Tibial nerve (tissue), 4 donors: Measurements from ENCODE around the gene RBFOX1.

Source experiments
- CTCF ChIP-seq, 5 experiments: fragments of 200-600 bp in 3 of 5; fragments of 450-650 bp in 2 of 5; sonication (generic) in 3 of 5; IDR thresholded peaks; one replicate each; pipeline ENCODE4 v1.5.1; 2016 to 2019; ENCODE audit warnings: antibody characterized with exemption in 5 of 5, mild to moderate bottlenecking in 3 of 5, moderate library complexity in 2 of 5
- EP300 ChIP-seq, 2 donors: sonication (generic); formaldehyde crosslinking; IDR thresholded peaks; one replicate each; pipeline ENCODE4 v1.6.1; 2017; ENCODE audit warnings: antibody characterized with exemption in 2 of 2, mild to moderate bottlenecking in 1 of 2
- POLR2A ChIP-seq, 2 donors: fragments of 450-650 bp; IDR thresholded peaks; one replicate each; pipeline ENCODE4 v1.6.1; 2017; ENCODE audit warnings: antibody characterized with exemption in 2 of 2, mild to moderate bottlenecking in 2 of 2, moderate library complexity in 2 of 2

GRCh38 chr16:7508656-7509055 is 176.0 kb downstream of the RBFOX1 start:
- TF ChIP-seq CTCF (IDR thresholded peaks at IDR 0.05) = no peak
- TF ChIP-seq POLR2A (IDR thresholded peaks at IDR 0.05) = no peak
- no peak for TF ChIP-seq EP300 (IDR thresholded peaks at IDR 0.05)
